ENCODE measurements around the gene RGCC. TPM values are rescaled to one million over a fixed set of nuclear protein-coding genes. Genes with fewer than 3 reads are reported as not detected.

RGCC gene
- total and polyA plus RNA-seq, 8 donors = 3.2 to 22.9 (median 7.8) TPM

Other genes with a start within 250 kb of the RGCC start
- 10 to 100 TPM in 2 of 6 donors, 1 to 10 TPM in 4; 6.5 to 15.3 (median 9.0) TPM for gene MTRF1, start 194.0 kb upstream of the RGCC start, total RNA-seq
- 10 to 100 TPM; 13.0 to 19.8 TPM for gene MTRF1, start 194.0 kb upstream of the RGCC start, polyA plus RNA-seq
- 10 to 100 TPM; 20.5 to 46.9 (median 24.0) TPM for gene NAA16, start 146.3 kb upstream of the RGCC start, total RNA-seq
- gene NAA16, start 146.3 kb upstream of the RGCC start, polyA plus RNA-seq = 10 to 100 TPM; 20.3 to 25.7 TPM